Stimulated activated CD4-positive, alpha-beta T cell treated with anti-CD3 and anti-CD28 coated beads, TNF-alpha, amount 100 ng/mL, for 24 hours (primary cell): ENCODE results near the gene TSPAN14.

Experiments used
- DNase-seq, 3 experiments: peaks; one replicate each; pipeline ENCODE4 v3.0.0-alpha.2; 2020; ENCODE audit warnings: low read depth in 3 of 3

The TSPAN14 gene

GRCh38 chr10:80454513-80455460, 677 bp downstream of the TSPAN14 start:
- no peak for DNase-seq

DNA sequence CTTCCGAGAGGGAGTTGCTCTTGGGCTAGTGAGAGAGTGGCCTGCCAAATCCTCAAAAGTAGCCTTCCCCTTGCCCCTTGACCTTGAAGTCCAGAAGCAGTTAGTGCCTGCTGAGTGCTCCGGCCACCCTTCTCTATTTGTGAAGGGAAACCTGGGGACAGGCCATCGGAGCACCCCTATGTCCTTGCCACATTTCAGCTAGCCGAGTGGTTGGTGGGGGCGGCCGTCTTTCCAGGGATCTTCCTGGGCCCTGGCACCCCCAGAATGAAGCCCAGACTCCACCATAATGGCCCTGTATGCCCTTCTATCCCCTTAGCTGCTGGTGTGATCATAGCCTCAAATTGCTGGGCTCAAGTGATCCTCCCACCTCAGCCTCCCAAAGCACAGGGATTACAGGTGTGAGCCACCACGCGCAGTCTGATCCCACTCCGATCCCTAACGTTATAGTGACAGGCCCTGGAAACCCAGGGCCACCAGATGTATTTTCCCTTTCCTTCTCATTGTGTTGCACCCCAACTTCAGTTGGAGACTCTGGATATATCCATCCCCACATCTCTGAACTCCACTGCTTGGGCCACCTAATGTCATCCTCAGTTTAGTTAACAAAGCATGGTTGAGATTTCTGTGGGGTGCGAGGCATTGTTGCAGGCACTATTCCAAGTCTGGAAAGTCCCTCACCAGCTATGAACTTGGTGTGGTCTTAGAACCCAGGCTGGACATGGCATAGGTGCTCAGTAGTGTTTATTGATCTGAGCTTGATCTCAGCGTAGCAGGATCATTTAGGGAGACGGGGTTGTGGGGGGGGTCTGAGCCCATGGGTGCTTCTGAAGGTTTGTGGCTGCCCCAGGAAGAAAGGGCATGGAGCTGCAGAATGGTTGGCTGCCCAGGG, 1.6 kb downstream of the TSPAN14 start:
- no peak for DNase-seq

DNA sequence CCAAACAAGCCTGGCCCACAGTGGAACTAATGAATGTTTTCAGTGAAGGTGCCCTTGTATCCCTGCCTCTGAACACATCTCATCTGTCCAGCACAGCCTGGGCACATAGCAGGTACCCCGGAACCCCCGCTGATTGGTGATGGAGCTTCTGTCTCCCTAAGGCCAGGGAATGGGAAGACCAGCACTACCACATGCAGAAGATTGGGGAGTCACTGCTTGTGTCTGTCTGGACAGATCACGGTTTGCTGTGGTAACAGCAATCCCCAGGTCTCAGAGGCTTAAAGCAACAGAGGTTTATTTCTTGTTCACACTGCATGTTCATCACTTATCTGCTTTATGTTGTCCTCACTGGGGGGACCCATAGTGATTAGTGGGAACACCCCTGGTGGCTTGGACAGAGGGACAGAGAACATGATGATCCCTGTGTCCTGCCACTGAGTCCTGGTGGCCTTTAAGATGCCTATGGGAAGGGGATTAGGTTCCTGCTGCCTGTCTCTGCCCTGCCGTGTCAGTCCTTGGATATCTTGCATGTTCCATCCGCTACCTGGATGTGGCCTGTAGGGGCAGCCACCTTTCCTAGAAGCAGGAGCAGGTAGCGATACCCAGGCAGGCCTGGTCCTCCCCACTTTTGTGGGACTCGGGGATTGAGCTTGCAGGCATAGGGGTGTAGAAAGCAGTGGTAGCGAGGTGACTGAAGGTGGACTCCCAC, 3.6 kb downstream of the TSPAN14 start:
- DNase-seq, result no peak

GRCh38 chr10:80458263-80458625, 4.1 kb downstream of the TSPAN14 start:
- no peak for DNase-seq

DNA sequence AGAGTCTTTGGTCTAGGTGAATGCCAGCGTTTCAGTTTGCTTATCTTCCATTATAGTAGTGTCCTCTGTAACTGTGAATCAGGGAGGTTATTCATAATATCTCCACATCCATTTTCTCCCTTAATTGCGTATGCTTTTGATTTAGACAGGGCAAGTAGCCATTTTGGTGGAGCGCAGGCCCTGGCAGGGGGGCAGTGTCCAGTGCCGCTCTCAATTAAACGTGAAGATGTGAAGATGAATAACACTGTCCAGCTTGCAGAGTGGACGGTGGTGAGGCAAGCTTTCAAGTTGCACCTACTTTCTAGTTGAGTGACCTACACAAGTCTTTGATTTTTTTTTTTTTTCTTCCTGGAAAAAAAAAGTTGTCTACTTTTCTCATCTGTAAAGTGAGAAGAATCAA, 4.5 kb downstream of the TSPAN14 start:
- DNase-seq, result no peak

- DNase-seq, result peak in 1 of 3 experiments; percentile 57
These were observed 5.1 kb downstream of the TSPAN14 start for GRCh38 chr10:80459047-80459865.

GRCh38 chr10:80460399-80461207, 6.5 kb downstream of the TSPAN14 start:
- no peak for DNase-seq

- no peak for DNase-seq
These were observed 7.4 kb downstream of the TSPAN14 start for GRCh38 chr10:80461208-80462183.

- DNase-seq, result no peak
These were observed 8.3 kb downstream of the TSPAN14 start for GRCh38 chr10:80462299-80462980.

DNA sequence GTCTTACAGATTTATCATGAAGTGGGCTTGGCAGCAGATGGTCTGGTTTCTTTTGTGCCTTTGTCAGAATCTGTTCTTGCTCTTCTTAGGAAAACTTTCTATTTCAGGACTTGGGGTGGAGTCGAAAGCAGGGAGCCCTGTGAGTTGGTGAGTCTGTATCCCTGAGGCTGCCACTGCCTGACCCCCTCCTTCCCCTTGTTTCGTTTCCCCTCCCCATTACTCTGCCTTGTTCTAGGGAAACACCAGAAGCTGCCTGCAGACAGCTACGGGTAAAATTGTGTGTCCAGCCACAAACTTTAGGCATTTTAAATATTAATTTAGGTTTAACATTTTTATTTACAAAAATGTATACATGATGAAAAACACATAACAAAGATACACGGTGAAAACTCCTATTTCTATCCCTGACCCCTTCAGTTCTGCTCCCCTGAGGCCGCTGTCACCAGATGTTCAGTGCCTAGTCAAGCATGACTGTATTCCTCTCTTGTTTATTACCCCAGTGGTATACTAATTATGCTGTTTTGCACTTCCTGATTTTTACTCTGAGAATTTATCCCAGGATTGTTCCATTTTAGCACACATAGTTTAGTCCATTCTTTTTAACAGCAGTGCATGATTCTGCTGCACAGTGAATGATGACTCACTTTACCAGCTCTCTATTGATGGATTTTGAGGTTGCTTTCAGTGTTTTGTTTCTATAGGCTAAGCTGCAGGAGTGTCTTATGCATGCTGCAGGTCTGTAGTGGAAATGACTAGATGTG, 9.1 kb downstream of the TSPAN14 start:
- no peak for DNase-seq

DNA sequence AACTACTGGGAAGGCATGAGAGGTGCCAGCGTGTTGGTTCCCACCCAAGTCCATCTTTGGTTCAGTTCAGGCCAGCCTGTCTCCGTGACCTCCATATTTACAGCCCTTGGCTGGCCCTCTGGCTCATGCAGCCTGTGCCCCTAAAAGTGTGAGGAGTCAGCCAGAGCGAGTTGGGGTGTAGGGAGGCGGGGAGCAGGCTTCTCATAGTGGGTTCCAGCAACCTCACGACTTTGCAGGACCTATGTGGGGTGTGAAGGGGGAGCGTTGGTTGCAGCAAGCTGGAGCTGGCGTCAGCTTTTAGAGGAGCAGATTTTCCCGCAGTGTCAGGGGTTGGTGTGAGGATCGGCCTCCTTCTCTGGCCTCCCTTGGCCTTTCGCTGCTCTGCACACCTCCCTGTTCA, 9.8 kb downstream of the TSPAN14 start:
- DNase-seq, result no peak

DNA sequence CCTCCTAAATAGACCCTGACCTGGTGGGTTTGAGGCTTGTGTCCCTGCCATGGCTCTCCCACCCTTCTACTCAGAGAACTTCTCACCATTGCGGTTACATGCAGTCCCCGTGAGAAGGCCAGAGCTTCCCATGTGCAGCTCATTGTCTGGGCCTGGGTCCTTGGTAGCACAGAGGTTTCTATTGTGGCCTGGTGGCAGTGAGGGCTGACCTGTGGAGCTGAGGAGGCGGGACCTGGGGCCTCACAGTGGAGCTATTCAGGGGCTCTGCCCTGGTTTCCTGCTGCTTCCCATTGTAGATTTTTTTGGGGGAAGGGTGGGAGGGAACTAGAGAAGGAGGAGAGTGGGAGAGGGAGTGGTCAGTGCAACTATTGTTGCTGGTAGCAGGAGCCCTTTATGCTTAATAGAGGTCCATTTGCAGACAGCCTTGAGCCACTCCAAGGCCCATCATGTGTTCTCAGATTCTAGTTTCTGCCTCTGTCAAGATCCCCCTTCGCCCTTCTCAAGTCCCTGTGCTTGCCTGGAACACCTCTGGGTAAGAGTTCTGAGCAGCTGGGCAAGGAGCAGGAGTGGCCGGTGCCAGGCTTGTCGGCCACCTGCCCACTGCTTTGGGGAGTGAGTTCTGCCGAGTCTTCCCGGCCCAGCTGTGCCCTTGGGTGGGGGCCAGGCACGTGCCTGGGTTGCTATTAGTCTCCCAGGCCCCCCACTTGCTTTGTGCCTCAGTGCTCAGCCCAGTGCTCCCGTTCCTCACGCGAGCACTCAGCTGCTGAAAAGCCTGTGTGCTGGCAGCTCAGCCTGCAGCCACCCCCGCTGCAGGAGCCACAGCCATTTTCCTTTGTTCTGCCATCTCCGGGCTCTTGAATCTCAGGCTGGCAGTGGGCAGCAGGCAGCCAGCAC, 10.7 kb downstream of the TSPAN14 start:
- DNase-seq, result no peak

- no peak for DNase-seq
These were observed 11.3 kb downstream of the TSPAN14 start for GRCh38 chr10:80465451-80465835.

DNA sequence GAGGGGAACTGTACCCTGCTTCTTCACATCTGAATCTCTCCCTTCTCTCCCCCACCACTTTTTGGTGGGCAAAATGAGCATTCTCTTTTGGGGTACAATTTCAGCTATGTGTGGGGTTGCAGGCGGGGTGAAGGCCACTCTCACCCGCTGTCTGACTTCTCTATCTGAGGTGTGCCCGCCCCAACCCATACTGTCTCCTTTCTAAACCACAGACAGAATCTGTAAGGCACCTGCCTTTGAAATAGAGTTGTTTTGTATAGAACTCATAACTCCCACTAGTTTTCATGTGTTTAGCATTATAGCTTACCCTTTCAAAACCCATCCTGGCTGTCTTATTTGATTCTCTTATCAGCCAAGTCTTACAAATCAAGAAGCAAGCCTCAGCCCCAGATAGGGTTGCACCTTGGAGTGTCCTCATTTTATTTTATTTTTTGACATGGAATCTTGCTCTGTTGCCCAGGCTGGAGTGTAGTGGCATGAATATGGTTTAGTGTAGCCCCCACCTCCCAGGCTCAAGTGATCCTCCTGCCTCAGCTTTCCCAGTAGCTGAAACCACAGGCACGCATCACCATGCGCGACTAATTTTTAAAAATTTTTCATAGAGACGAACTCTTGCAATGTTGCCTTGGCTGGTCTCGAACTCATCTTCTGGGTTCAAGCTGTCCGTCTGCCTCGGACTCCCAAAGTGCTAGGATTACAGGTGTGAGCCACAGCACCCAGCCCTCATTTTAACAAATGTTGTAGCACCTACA, 11.9 kb downstream of the TSPAN14 start:
- no peak for DNase-seq

DNA sequence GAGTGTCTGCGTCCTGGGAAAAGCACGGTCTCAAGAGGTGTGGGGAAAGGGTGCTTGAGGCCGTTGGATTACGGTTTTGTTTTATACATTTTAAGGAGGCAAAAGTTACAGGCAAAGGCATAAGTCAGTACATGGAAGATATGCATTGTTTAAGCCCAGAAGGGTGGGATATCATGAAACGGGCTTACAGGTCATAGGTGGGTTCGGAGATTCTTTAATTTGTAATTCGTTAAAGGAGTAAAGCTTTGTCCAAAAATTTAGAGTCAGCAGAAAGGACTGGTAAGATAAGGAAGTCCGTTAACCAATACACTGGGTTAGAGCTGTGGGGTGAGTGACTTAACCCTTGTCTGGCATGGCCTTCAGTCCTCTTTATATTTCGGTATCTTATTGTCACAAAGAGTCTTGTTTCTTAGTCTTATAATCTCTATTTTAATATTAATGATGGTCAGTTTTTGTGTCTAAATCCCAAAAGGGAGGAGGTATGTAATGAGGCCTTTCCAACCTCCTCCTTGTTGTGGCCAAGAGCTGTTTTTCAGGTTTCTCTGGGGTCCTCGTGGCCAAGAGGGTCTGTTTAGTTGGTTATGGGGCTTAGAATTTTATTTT, 12.7 kb downstream of the TSPAN14 start:
- DNase-seq, result no peak

- DNase-seq, result peak in 1 of 3 experiments; percentile 59
These were observed 13.9 kb downstream of the TSPAN14 start for GRCh38 chr10:80468002-80468401.
